B cell (primary cell): ENCODE results near the gene ANO2. TPM values are rescaled to one million over a fixed set of nuclear protein-coding genes. Genes with fewer than 3 reads are reported as not detected.

Experiments used
- ATAC-seq: fragments of 200-7000 bp; cut with Tn5 transposase; one replicate; pipeline ENCODE4 v1.10.0; 2021; ENCODE audit warnings: low read depth, mild to moderate bottlenecking, moderate number of reproducible peaks, moderate library complexity
- CTCF ChIA-PET: fragments of 350-600 bp; sonication (Branson Sonifier 250); formaldehyde crosslinking; loops from one replicate; lab custom pipeline; 2021; ENCODE audit warnings: antibody characterized with exemption, inconsistent platforms; lab: Charles Lee
- POLR2A ChIA-PET: fragments of 350-600 bp; sonication (Branson Sonifier 250); formaldehyde crosslinking; loops from one replicate; lab custom pipeline; 2021; ENCODE audit warnings: antibody characterized with exemption; lab: Charles Lee
- DNase-seq: peaks from one replicate; pipeline ENCODE4 v3.0.0; 2013
- H2AFZ ChIP-seq: 2 replicates; pipeline ENCODE4 v1.6.1; 2012; ENCODE audit warnings: mild to moderate bottlenecking, low read depth, low read length; ENCODE audit not compliant: insufficient read depth, poor library complexity, severe bottlenecking
- H3K27ac ChIP-seq, 2 donors: 1 replicate in 1 of 2; 2 replicates in 1 of 2; pipeline ENCODE4 v1.5.1; 2012 to 2013; ENCODE audit warnings: low read length in 2 of 2, mild to moderate bottlenecking in 2 of 2, moderate library complexity in 1 of 2
- H3K27me3 ChIP-seq, 4 experiments: fragments of 200-600 bp in 1 of 4; sonication (generic) in 1 of 4; replicated peaks in 1 of 4; 1 replicate in 2 of 4; 2 replicates in 2 of 4; pipeline versions ENCODE4 v1.6.1 to v1.7.0; 2013 to 2016; ENCODE audit warnings: low read length in 3 of 4, mild to moderate bottlenecking in 2 of 4, mixed read lengths in 1 of 4, moderate library complexity in 1 of 4; ENCODE audit not compliant: insufficient read depth in 4 of 4, control insufficient read depth in 3 of 4; ENCODE audit errors: control extremely low read depth in 1 of 4
- H3K36me3 ChIP-seq, 2 experiments: replicated peaks in 1 of 2; 1 replicate in 1 of 2; 2 replicates in 1 of 2; pipeline versions ENCODE4 v1.6.1 to v1.7.1; 2013; ENCODE audit warnings: low read length in 1 of 2; ENCODE audit not compliant: insufficient read depth in 2 of 2, control insufficient read depth in 1 of 2; ENCODE audit errors: control extremely low read depth in 1 of 2, extremely low read depth in 1 of 2
- H3K4me1 ChIP-seq, 2 donors: fragments of 200-600 bp in 1 of 2; sonication (generic) in 1 of 2; 1 replicate in 1 of 2; 2 replicates in 1 of 2; pipeline versions ENCODE4 v1.5.1 to v1.6.1; 2013 to 2017; ENCODE audit warnings: low read length in 2 of 2; ENCODE audit not compliant: control insufficient read depth in 2 of 2, insufficient read depth in 2 of 2
- H3K4me2 ChIP-seq: replicated peaks from 2 replicates; pipeline ENCODE3; 2012; ENCODE audit warnings: mild to moderate bottlenecking, low read depth, low read length; ENCODE audit not compliant: poor library complexity, severe bottlenecking
- H3K4me3 ChIP-seq, 5 experiments: fragments of 200-600 bp in 1 of 5; sonication (generic) in 1 of 5; 1 replicate in 3 of 5; 2 replicates in 2 of 5; pipeline versions ENCODE4 v1.5.1 to v1.7.0; 2011 to 2016; ENCODE audit warnings: low read length in 4 of 5, mild to moderate bottlenecking in 4 of 5, low read depth in 2 of 5, control low read depth in 1 of 5, moderate library complexity in 1 of 5; ENCODE audit not compliant: insufficient read depth in 1 of 5; ENCODE audit errors: control extremely low read depth in 1 of 5, extremely low read depth in 1 of 5
- H3K79me2 ChIP-seq: fragments of 200-600 bp; sonication (generic); one replicate; pipeline ENCODE4 v1.6.0; 2016; ENCODE audit warnings: low read length; ENCODE audit not compliant: control insufficient read depth, insufficient read depth
- H3K9ac ChIP-seq: fragments of 200-600 bp; sonication (generic); 2 replicates; pipeline ENCODE4 v1.6.1; 2017; ENCODE audit warnings: mild to moderate bottlenecking, low read length, moderate library complexity
- H3K9me3 ChIP-seq, 3 donors: one replicate each; pipeline versions ENCODE4 v1.6.1 to v1.7.1; 2013; ENCODE audit warnings: low read length in 2 of 3; ENCODE audit not compliant: control insufficient read depth in 2 of 3, insufficient read depth in 1 of 3; ENCODE audit errors: control extremely low read depth in 1 of 3
- H4K20me1 ChIP-seq: 2 replicates; pipeline ENCODE4 v1.6.0; 2012; ENCODE audit warnings: mild to moderate bottlenecking, low read length; ENCODE audit not compliant: insufficient read depth, control insufficient read depth, poor library complexity, severe bottlenecking
- H3K27ac Mint-ChIP-seq: one replicate; pipeline ENCODE4 v1.8.0; 2021; ENCODE audit warnings: mixed read lengths
- H3K27me3 Mint-ChIP-seq: one replicate; pipeline ENCODE4 v1.8.0; 2021; ENCODE audit warnings: mixed read lengths
- H3K4me1 Mint-ChIP-seq: one replicate; pipeline ENCODE4 v1.8.0; 2021; ENCODE audit warnings: mixed read lengths
- H3K4me3 Mint-ChIP-seq: one replicate; pipeline ENCODE4 v1.8.0; 2021; ENCODE audit warnings: mixed read lengths
- H3K9me3 Mint-ChIP-seq: one replicate; pipeline ENCODE4 v1.8.0; 2022; ENCODE audit warnings: mixed read lengths; ENCODE audit not compliant: insufficient read depth
- EZH2 ChIP-seq: IDR thresholded peaks from 2 replicates; pipeline ENCODE4 v1.6.1; 2012; ENCODE audit warnings: borderline replicate concordance, low read depth, mild to moderate bottlenecking, moderate library complexity, low read length; ENCODE audit not compliant: insufficient read depth, poor library complexity, severe bottlenecking
- WGBS: methylation state at CpG from one replicate; pipeline ENCODE4 v1.1.5; 2013; ENCODE audit warnings: missing lambda C conversion rate; ENCODE audit not compliant: insufficient coverage; 5-methylcytosine and 5-hydroxymethylcytosine counted together
- intact Hi-C: fragments of 100-400 bp; cut with micrococcal nuclease; formaldehyde crosslinking; loops from one replicate; pipeline ENCODE4 v1.10.0; 2022
- polyA plus RNA-seq: library from polyadenylated mRNA; depleted of rRNA; stranded (reverse); fragments of >200 nt; gene quantifications from 2 replicates; pipeline ENCODE4 v1.2.3, GENCODE V29; 2012
- total RNA-seq, 2 donors: library from RNA; stranded (reverse); fragments of 120-200 nt in 1 of 2; gene quantifications; 1 replicate in 1 of 2; 2 replicates in 1 of 2; pipeline versions ENCODE4 v1.2.3 to v1.2.4, GENCODE V29; 2013 to 2022
- TF ChIP-seq, protein P1 (sequence below): fragments of 200-600 bp; IDR thresholded peaks from one replicate; pipeline ENCODE4 v1.8.0; 2022; ENCODE audit warnings: antibody characterized with exemption, mild to moderate bottlenecking

The ANO2 gene
- total and polyA plus RNA-seq, 2 donors (not counting 1 experiment from before 2014, with no cell fraction given): not detected

DNA sequence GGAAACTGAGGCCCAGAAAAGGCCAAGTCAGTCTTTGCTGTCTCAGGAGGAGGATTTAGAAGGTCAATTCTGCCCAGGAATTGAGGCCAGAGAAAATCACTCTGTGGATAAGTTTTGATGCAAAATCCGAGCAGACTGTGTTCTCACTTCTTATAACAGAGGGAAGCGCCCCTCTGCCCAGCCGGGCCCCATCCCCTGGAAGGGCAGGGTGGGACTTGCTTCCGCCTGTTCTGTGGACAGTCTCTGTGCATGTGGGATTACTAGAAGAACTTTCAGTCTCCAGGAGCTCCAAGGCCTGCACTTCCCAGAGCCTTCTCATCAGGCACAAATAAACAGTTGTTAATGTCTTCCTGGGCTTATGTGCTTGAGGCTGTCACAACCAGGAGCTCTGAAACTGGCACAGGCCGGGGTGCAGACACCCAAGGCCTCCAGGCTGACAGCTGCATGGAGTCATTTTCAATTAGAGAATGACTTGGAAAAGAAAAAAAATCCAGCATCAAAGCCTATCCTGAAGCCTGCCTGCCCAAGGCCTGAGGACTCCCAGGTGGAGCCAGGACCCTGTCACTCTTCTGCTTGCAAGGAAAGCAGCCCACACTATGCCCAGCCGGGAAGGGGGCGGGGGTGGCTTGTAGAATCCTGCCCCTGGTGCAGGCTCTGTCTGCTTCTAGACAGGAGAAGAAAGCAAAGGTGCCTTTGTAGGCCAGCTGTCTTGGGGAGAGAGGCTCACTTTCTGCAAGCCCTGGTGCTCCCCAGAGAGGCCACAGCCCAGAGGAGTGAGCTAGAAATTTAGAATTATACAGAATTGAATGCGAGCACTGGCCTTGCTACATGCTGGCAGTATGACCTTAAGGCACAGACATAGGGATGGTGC, 428.5 kb downstream of the ANO2 start:
- H3K4me3 Mint-ChIP-seq: no peak overlapping the region
- H3K9me3 Mint-ChIP-seq: no peaks in the 10 kb centered on the region
- H3K4me2 ChIP-seq: no peak overlapping the region
- ChIA-PET POLR2A (no interaction called here), CTCF (no interaction called here)
- H3K4me1 Mint-ChIP-seq: no peaks in the 10 kb centered on the region
- peaks cover 0 to 6% (median 0%) of the 10 kb centered on the region in 3 donors for H3K9me3 ChIP-seq
- 91% methylated on average over 4 of the region's 8 CpGs for WGBS
- no peak for DNase-seq
- ATAC-seq: no peak
- no peak overlapping the region for H3K4me3 ChIP-seq
- H3K27me3 Mint-ChIP-seq: peaks cover 7% of the 10 kb centered on the region
- TF ChIP-seq EZH2: no peak
- TF ChIP-seq, protein P1, sequence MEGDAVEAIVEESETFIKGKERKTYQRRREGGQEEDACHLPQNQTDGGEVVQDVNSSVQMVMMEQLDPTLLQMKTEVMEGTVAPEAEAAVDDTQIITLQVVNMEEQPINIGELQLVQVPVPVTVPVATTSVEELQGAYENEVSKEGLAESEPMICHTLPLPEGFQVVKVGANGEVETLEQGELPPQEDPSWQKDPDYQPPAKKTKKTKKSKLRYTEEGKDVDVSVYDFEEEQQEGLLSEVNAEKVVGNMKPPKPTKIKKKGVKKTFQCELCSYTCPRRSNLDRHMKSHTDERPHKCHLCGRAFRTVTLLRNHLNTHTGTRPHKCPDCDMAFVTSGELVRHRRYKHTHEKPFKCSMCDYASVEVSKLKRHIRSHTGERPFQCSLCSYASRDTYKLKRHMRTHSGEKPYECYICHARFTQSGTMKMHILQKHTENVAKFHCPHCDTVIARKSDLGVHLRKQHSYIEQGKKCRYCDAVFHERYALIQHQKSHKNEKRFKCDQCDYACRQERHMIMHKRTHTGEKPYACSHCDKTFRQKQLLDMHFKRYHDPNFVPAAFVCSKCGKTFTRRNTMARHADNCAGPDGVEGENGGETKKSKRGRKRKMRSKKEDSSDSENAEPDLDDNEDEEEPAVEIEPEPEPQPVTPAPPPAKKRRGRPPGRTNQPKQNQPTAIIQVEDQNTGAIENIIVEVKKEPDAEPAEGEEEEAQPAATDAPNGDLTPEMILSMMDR: no peak
- intact Hi-C loops: no loop called here
- H3K27me3 ChIP-seq: peaks cover 0 to 3% (median 0%) of the 10 kb centered on the region in 4 experiments
- no peak overlapping the region for H3K27ac Mint-ChIP-seq
- H4K20me1 ChIP-seq: no peaks in the 10 kb centered on the region
- H3K9ac ChIP-seq: no peak overlapping the region
- no peak overlapping the region for H3K27ac ChIP-seq
- H3K4me1 ChIP-seq: peaks cover 0 to 2% of the 10 kb centered on the region in 2 donors
- H3K36me3 ChIP-seq: no peaks in the 10 kb centered on the region
- H3K79me2 ChIP-seq: no peaks in the 10 kb centered on the region
- H2AFZ ChIP-seq: no peak overlapping the region

DNA sequence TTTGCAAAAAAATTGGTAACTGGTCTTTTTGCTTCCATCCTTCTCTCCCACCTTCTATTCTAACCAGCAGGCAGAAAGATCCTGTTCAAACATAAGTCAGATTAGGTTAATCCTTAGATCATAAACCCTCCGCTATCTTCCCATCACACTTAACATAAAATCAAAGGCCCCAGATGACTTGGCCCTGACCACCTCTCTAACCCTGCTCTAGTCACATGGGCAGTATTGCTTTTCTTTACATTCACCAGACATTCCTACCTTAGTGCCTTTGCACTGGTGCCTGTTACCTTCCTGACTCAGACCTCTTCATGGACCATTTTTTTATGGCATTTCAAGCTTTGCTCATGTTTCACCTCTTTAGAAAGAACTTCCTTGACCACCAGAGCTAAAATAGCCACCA, 429.6 kb downstream of the ANO2 start:
- Histone ChIP-seq H3K9ac (no peak overlapping the region), H3K27me3 (peaks cover 0 to 5% (median 0%) of the 10 kb centered on the region in 4 experiments), H2AFZ (no peak overlapping the region), H3K4me2 (no peak overlapping the region), H3K36me3 (no peaks in the 10 kb centered on the region), H3K4me3 (no peak overlapping the region), H3K9me3 (peaks cover 0 to 10% (median 0%) of the 10 kb centered on the region in 3 donors), H3K79me2 (no peaks in the 10 kb centered on the region), H3K27ac (no peak overlapping the region), H4K20me1 (no peaks in the 10 kb centered on the region), H3K4me1 (peaks cover 0 to 3% of the 10 kb centered on the region in 2 donors)
- intact Hi-C loops: no loop called here
- Mint-ChIP-seq H3K4me3 (no peak overlapping the region), H3K27ac (no peak overlapping the region), H3K27me3 (peaks cover 14% of the 10 kb centered on the region), H3K4me1 (no peaks in the 10 kb centered on the region), H3K9me3 (no peaks in the 10 kb centered on the region)
- DNase-seq: no peak
- no peak for ATAC-seq
- 100% methylated on average over 1 of the region's 1 CpG for WGBS
- POLR2A ChIA-PET: no interaction called here
- CTCF ChIA-PET: no interaction called here
- TF ChIP-seq, protein P1: no peak
- no peak for TF ChIP-seq EZH2
